ENCODE results near the gene RTN1. TPM values are rescaled to one million over a fixed set of nuclear protein-coding genes. Genes with fewer than 3 reads are reported as not detected.

RTN1 gene
- total and polyA plus RNA-seq, 2 donors from 2014 or later = 4.5 to 5.1 TPM

DNA sequence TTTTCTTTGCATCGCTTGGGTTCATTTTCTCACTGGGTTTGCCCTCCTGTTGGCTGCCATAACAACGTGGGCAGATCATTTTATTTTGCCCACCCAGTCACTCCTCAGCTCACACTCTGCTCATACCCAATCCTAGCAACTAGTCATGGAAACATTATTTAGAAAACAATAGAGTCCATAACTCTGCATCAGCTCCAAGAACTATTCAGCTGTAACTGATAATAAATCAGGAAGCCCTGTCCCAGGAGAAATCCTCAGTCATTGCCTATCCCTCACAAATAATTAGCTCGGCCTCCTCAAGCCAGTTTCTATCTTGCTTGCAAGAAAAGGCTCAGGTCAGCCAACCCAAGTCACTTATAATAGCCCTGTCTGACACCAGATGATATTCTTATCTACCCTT lies 43.2 kb downstream of the RTN1 start:
- Histone ChIP-seq H3K27ac (ENCODE audit: low read depth in 2 of 2, low read length in 2 of 2) (no peak overlapping the region), H3K27me3 (ENCODE audit: control insufficient read depth, insufficient read depth, low read length) (no peaks in the 10 kb centered on the region), H3K36me3 (ENCODE audit: control insufficient read depth in 2 of 3, insufficient read depth in 3 of 3, low read length in 3 of 3) (no peaks in the 10 kb centered on the region), H3K4me3 (ENCODE audit: low read length in 3 of 3) (no peak overlapping the region), H3K4me1 (ENCODE audit: control insufficient read depth in 2 of 3, insufficient read depth in 2 of 3, low read depth in 1 of 3, low read length in 3 of 3) (no peaks in the 10 kb centered on the region), H3K9me3 (ENCODE audit: control insufficient read depth in 2 of 3, insufficient read depth in 1 of 3, low read length in 3 of 3) (peaks cover 0 to 3% (median 0%) of the 10 kb centered on the region in 3 donors), H3K9ac (ENCODE audit: low read length in 3 of 3) (no peak overlapping the region)
- DNase-seq (peak in 2 of 5 donors; percentile 21 to 32), FAIRE-seq (no peak)
- intact Hi-C loops (cut with DNase I) = no loop called here
- TF ChIP-seq, protein P1, sequence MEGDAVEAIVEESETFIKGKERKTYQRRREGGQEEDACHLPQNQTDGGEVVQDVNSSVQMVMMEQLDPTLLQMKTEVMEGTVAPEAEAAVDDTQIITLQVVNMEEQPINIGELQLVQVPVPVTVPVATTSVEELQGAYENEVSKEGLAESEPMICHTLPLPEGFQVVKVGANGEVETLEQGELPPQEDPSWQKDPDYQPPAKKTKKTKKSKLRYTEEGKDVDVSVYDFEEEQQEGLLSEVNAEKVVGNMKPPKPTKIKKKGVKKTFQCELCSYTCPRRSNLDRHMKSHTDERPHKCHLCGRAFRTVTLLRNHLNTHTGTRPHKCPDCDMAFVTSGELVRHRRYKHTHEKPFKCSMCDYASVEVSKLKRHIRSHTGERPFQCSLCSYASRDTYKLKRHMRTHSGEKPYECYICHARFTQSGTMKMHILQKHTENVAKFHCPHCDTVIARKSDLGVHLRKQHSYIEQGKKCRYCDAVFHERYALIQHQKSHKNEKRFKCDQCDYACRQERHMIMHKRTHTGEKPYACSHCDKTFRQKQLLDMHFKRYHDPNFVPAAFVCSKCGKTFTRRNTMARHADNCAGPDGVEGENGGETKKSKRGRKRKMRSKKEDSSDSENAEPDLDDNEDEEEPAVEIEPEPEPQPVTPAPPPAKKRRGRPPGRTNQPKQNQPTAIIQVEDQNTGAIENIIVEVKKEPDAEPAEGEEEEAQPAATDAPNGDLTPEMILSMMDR (IDR thresholded peaks at IDR 0.05; ENCODE audit: borderline replicate concordance, extremely low read depth, insufficient read depth) = no peak

DNA sequence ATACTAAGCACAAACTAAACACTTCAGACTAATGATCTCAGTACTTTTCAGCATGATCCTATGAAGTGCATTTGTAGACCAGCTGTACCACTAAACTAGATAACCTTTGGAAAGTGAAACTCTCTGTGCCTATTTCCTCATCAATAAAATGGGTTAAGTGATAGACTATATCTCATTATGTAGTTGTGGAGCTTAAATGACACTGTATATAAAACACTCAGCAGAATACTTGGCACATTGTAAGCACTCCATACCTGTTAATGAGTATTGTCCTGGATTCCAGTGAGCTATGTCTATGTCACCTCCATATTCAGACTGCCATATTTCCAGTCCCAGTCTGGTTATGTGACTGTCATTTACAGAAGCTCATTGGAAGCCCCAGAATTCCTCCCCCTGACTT lies 44.4 kb downstream of the RTN1 start:
- no peaks in the 10 kb centered on the region for H3K36me3 ChIP-seq (ENCODE audit: control insufficient read depth in 2 of 3, insufficient read depth in 3 of 3, low read length in 3 of 3)
- H3K27me3 ChIP-seq (ENCODE audit: control insufficient read depth, insufficient read depth, low read length) = no peaks in the 10 kb centered on the region
- H3K27ac ChIP-seq (ENCODE audit: low read depth in 2 of 2, low read length in 2 of 2) = no peak overlapping the region
- FAIRE-seq (no peak), DNase-seq (no peak)
- TF ChIP-seq, protein P1 (IDR thresholded peaks at IDR 0.05; ENCODE audit: borderline replicate concordance, extremely low read depth, insufficient read depth) = no peak
- intact Hi-C loops (cut with DNase I) = no loop called here
- H3K9ac ChIP-seq (ENCODE audit: low read length in 3 of 3) = no peak overlapping the region
- peaks cover 0 to 3% (median 0%) of the 10 kb centered on the region in 3 donors for H3K9me3 ChIP-seq (ENCODE audit: control insufficient read depth in 2 of 3, insufficient read depth in 1 of 3, low read length in 3 of 3)
- no peak overlapping the region for H3K4me3 ChIP-seq (ENCODE audit: low read length in 3 of 3)
- H3K4me1 ChIP-seq (ENCODE audit: control insufficient read depth in 2 of 3, insufficient read depth in 2 of 3, low read depth in 1 of 3, low read length in 3 of 3) = no peaks in the 10 kb centered on the region

GRCh38 chr14:59823179-59823578 lies 47.4 kb downstream of the RTN1 start:
- Histone ChIP-seq H3K4me1 (ENCODE audit: control insufficient read depth in 2 of 3, insufficient read depth in 2 of 3, low read depth in 1 of 3, low read length in 3 of 3) (no peaks in the 10 kb centered on the region), H3K27ac (ENCODE audit: low read depth in 2 of 2, low read length in 2 of 2) (no peak overlapping the region), H3K9me3 (ENCODE audit: control insufficient read depth in 2 of 3, insufficient read depth in 1 of 3, low read length in 3 of 3) (peaks cover 0 to 3% (median 0%) of the 10 kb centered on the region in 3 donors), H3K9ac (ENCODE audit: low read length in 3 of 3) (no peak overlapping the region), H3K27me3 (ENCODE audit: control insufficient read depth, insufficient read depth, low read length) (no peaks in the 10 kb centered on the region), H3K36me3 (ENCODE audit: control insufficient read depth in 2 of 3, insufficient read depth in 3 of 3, low read length in 3 of 3) (no peaks in the 10 kb centered on the region), H3K4me3 (ENCODE audit: low read length in 3 of 3) (no peak overlapping the region)
- no peak for FAIRE-seq
- DNase-seq = no peak
- intact Hi-C loops (cut with DNase I) = no loop called here
- TF ChIP-seq, protein P1 (IDR thresholded peaks at IDR 0.05; ENCODE audit: borderline replicate concordance, extremely low read depth, insufficient read depth) = no peak

Measured in kidney (tissue), 14 donors.